GM20000 (cell line): Measurements from ENCODE around the gene ARID2.

Source experiments
- DNase-seq: peaks from one replicate; pipeline ENCODE4 v3.0.0; 2012; ENCODE audit warnings: low spot score
- CTCF ChIP-seq: IDR thresholded peaks from 2 replicates; pipeline ENCODE4 v1.5.1; 2012; ENCODE audit warnings: mild to moderate bottlenecking, control low read depth; ENCODE audit errors: extremely low read depth, missing control alignments

ARID2 gene

GRCh38 chr12:45695035-45695434 lies 34.5 kb upstream of the ARID2 start:
- DNase-seq, result no peak
- TF ChIP-seq CTCF, result no peak

- no peak for DNase-seq
- no peak for TF ChIP-seq CTCF
Observed at GRCh38 chr12:45695606-45696005, 33.9 kb upstream of the ARID2 start.

- DNase-seq, result no peak
- no peak for TF ChIP-seq CTCF
Observed at GRCh38 chr12:45696049-45696448, 33.5 kb upstream of the ARID2 start.

GRCh38 chr12:45697371-45697770 lies 32.1 kb upstream of the ARID2 start:
- DNase-seq, result no peak
- no peak for TF ChIP-seq CTCF

GRCh38 chr12:45701296-45701695 lies 28.2 kb upstream of the ARID2 start:
- DNase-seq, result no peak
- no peak for TF ChIP-seq CTCF

GRCh38 chr12:45703942-45704341 lies 25.6 kb upstream of the ARID2 start:
- DNase-seq, result no peak
- TF ChIP-seq CTCF, result no peak

GRCh38 chr12:45704968-45705367 lies 24.5 kb upstream of the ARID2 start:
- no peak for DNase-seq
- no peak for TF ChIP-seq CTCF

- no peak for TF ChIP-seq CTCF
- no peak for DNase-seq
Observed at GRCh38 chr12:45705404-45705803, 24.1 kb upstream of the ARID2 start.
